Upper lobe of left lung (tissue), 4 donors: ENCODE results near the gene PNKD.

Experiments used
- CTCF ChIP-seq, 6 experiments: fragments of 450-650 bp in 4 of 6; fragments of 200-600 bp in 2 of 6; sonication (generic) in 2 of 6; IDR thresholded peaks; one replicate each; pipeline ENCODE4 v1.5.1; 2016 to 2019; ENCODE audit warnings: antibody characterized with exemption in 6 of 6
- EP300 ChIP-seq, 4 donors: sonication (generic); formaldehyde crosslinking; IDR thresholded peaks; one replicate each; pipeline ENCODE4 v1.5.1; 2017; ENCODE audit warnings: antibody characterized with exemption in 4 of 4, control low read depth in 2 of 4
- POLR2A ChIP-seq, 4 donors: fragments of 450-650 bp; IDR thresholded peaks; one replicate each; pipeline ENCODE4 v1.5.1; 2016 to 2017; ENCODE audit warnings: antibody characterized with exemption in 4 of 4, mild to moderate bottlenecking in 2 of 4
- POLR2AphosphoS5 ChIP-seq, 2 donors: sonication (generic); formaldehyde crosslinking; IDR thresholded peaks; one replicate each; pipeline ENCODE4 v1.5.1; 2017; ENCODE audit warnings: antibody characterized with exemption in 2 of 2

GRCh38 chr2:218310853-218311540, 40.7 kb downstream of the PNKD start:
- TF ChIP-seq EP300 (IDR thresholded peaks at IDR 0.05) (no peak), CTCF (IDR thresholded peaks at IDR 0.05) (no peak), POLR2AphosphoS5 (IDR thresholded peaks at IDR 0.05) (no peak), POLR2A (IDR thresholded peaks at IDR 0.05) (no peak)
